ENCODE results near the gene ZBTB20. TPM values are rescaled to one million over a fixed set of nuclear protein-coding genes. Genes with fewer than 3 reads are reported as not detected.

ZBTB20 gene
- total and polyA plus RNA-seq, 4 donors = 0.74 to 77.1 (median 27.9) TPM

GRCh38 chr3:114294940-114295480 is 852.1 kb downstream of the ZBTB20 start:
- ATAC-seq (ENCODE audit: insufficient read depth, low FRiP score) (no peak), DNase-seq (no peak)
- Histone ChIP-seq H3K27ac (ENCODE audit: low read depth in 1 of 2, low read length in 1 of 2) (no peak overlapping the region), H3K27me3 (ENCODE audit: control insufficient read depth in 3 of 3, insufficient read depth in 3 of 3, low read length in 2 of 3) (no peaks in the 10 kb centered on the region), H3K36me3 (ENCODE audit: control insufficient read depth in 4 of 4, insufficient read depth in 4 of 4, low read length in 4 of 4) (no peaks in the 10 kb centered on the region), H3K4me1 (ENCODE audit: control insufficient read depth in 5 of 5, insufficient read depth in 5 of 5, low read length in 5 of 5) (no peaks in the 10 kb centered on the region), H3K9me3 (ENCODE audit: control insufficient read depth in 4 of 4, insufficient read depth in 3 of 4, low read length in 3 of 4) (no peaks in the 10 kb centered on the region), H3K9ac (ENCODE audit: insufficient read depth in 1 of 2, low read length in 2 of 2) (no peak overlapping the region), H3K4me3 (no peak overlapping the region)
- WGBS, 2 donors = 80 to 89% methylated on average over 6 of the region's 6 CpGs
- no peak for TF ChIP-seq CTCF (IDR thresholded peaks at IDR 0.05; ENCODE audit: control extremely low read depth, extremely low read depth)

- Histone ChIP-seq H3K4me3 (no peak within 1 kb of the TSS), H3K9ac (ENCODE audit: insufficient read depth in 1 of 2, low read length in 2 of 2) (no peak within 1 kb of the TSS), H3K4me1 (ENCODE audit: control insufficient read depth in 5 of 5, insufficient read depth in 5 of 5, low read length in 5 of 5) (no peaks in the 10 kb centered on the region), H3K9me3 (ENCODE audit: control insufficient read depth in 4 of 4, insufficient read depth in 3 of 4, low read length in 3 of 4) (no peaks in the 10 kb centered on the region), H3K27me3 (ENCODE audit: control insufficient read depth in 3 of 3, insufficient read depth in 3 of 3, low read length in 2 of 3) (no peaks in the 10 kb centered on the region), H3K36me3 (ENCODE audit: control insufficient read depth in 4 of 4, insufficient read depth in 4 of 4, low read length in 4 of 4) (no peaks in the 10 kb centered on the region), H3K27ac (ENCODE audit: low read depth in 1 of 2, low read length in 1 of 2) (no peak within 1 kb of the TSS)
- ATAC-seq (ENCODE audit: insufficient read depth, low FRiP score) (no peak), DNase-seq (no peak)
- 87 to 90% methylated on average over 7 of the region's 7 CpGs for WGBS, 2 donors
- no peak for TF ChIP-seq CTCF (IDR thresholded peaks at IDR 0.05; ENCODE audit: control extremely low read depth, extremely low read depth)
Measured at GRCh38 chr3:114293838-114294535, 853.1 kb downstream of the ZBTB20 start, which contains the start of gene TIGIT. Gene TIGIT, plus strand, starts transcription at chr3:114294028. Its CDS starts 34 bp downstream, at chr3:114294062.

GRCh38 chr3:114290911-114291901 is 855.9 kb downstream of the ZBTB20 start:
- no peak overlapping the region for H3K27ac ChIP-seq (ENCODE audit: low read depth in 1 of 2, low read length in 1 of 2)

More at GRCh38 chr3:114290911-114291901, 855.9 kb downstream of the ZBTB20 start:
- Histone ChIP-seq H3K36me3 (ENCODE audit: control insufficient read depth in 4 of 4, insufficient read depth in 4 of 4, low read length in 4 of 4) (no peaks in the 10 kb centered on the region), H3K4me1 (ENCODE audit: control insufficient read depth in 5 of 5, insufficient read depth in 5 of 5, low read length in 5 of 5) (no peaks in the 10 kb centered on the region), H3K9ac (ENCODE audit: insufficient read depth in 1 of 2, low read length in 2 of 2) (no peak overlapping the region), H3K27me3 (ENCODE audit: control insufficient read depth in 3 of 3, insufficient read depth in 3 of 3, low read length in 2 of 3) (no peaks in the 10 kb centered on the region), H3K4me3 (no peak overlapping the region), H3K9me3 (ENCODE audit: control insufficient read depth in 4 of 4, insufficient read depth in 3 of 4, low read length in 3 of 4) (no peaks in the 10 kb centered on the region)
- WGBS, 2 donors = 47 to 52% methylated on average over 23 of the region's 23 CpGs
- peak; percentile 18 to 24 (median 23) for DNase-seq
- TF ChIP-seq CTCF (IDR thresholded peaks at IDR 0.05; ENCODE audit: control extremely low read depth, extremely low read depth) = peak; percentile 51
- ATAC-seq (ENCODE audit: insufficient read depth, low FRiP score) = no peak
